Activated CD4-positive, CD25-positive, alpha-beta regulatory T cell treated with anti-CD3 and anti-CD28 coated beads, Interleukin-2, amount 50 U/mL, for 72 hours (primary cell): Measurements from ENCODE around the gene CACNA1B.

Experiments
- DNase-seq: peaks from one replicate; pipeline ENCODE4 v3.0.0; 2021

Gene CACNA1B

DNA sequence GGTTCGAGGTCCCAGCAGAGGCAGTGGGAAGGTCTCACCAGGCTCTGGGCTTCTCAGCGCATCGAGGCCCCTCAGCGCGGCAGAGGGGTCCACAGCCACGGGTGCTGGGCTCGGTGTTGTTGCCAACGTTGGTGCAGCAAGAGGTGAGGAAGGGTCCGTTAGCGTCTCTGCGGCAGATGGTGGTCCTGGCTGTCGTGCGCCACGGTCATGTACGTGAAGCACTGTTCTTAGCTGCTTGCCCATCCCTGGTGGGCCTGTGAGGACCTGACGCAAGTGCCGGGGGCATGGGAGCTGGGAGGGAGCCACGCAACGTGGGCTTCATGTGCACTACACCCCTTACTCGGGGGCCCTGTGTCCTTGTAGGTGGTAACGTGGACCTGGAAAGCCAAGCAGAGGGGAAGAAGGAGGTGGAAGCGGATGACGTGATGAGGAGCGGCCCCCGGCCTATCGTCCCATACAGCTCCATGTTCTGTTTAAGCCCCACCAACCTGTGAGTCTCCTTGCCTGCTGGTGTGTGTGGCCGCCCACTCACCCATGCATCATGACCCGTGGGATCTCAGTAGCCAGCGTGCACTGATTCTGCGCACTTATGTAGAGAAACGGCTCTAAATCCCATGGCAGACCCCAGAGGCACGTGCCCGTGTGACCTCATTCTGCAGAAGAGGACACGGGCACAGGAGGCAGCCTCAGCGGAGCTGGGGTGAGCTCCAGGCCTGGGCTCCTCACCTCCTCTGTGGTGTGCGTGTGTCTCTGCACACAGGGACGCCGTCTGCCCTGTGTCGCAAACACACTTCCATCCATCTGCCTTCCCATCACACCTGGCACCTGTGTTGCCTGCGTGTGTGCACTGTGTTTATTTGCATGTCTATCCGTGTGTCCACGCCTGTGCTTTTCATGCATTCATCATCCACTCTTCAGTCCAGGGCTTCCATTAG, 166.1 kb downstream of the CACNA1B start:
- DNase-seq: no peak

DNA sequence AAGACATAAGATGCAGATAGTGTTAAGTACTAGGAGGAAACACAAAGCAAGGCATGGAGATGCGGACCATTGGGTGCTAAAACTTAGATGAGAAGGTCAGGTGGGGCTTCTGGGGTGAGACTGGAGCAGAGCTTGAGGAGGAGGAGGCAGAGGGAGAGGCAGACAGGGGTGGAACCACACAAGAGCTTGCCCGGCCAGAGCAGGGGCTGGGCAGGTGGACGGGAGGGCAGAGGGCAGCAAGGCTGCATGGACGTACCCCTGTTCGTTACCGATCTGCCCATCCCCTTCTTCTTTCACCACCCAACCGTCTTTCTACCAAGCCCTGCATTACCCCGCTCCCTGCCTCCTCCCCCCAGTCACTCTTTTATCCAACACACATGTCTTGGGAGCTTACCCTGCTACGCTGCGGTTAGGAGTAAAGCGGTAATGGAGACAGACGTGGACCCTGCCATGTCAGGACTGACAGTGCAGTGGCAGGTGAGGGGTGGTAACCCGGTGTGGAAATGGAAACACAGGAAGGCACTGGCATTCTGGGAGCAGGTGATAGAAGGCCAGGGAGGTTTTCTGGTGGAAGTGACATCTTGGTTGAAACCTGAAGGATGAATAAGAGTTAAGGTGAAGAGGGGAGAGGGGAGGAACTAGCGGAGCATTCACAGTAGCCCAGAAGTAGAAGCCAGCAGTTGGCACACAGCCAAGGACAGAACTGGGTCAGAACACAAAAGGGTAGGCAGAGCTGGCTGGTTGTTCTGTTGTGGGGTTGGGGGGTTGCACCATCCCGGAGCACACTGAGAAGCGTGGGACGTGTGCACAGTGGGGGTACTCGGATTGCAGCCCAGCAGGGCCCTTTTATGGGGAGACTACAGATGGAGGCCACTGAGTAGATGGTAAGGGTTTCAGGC, 167.2 kb downstream of the CACNA1B start:
- DNase-seq: no peak

DNA sequence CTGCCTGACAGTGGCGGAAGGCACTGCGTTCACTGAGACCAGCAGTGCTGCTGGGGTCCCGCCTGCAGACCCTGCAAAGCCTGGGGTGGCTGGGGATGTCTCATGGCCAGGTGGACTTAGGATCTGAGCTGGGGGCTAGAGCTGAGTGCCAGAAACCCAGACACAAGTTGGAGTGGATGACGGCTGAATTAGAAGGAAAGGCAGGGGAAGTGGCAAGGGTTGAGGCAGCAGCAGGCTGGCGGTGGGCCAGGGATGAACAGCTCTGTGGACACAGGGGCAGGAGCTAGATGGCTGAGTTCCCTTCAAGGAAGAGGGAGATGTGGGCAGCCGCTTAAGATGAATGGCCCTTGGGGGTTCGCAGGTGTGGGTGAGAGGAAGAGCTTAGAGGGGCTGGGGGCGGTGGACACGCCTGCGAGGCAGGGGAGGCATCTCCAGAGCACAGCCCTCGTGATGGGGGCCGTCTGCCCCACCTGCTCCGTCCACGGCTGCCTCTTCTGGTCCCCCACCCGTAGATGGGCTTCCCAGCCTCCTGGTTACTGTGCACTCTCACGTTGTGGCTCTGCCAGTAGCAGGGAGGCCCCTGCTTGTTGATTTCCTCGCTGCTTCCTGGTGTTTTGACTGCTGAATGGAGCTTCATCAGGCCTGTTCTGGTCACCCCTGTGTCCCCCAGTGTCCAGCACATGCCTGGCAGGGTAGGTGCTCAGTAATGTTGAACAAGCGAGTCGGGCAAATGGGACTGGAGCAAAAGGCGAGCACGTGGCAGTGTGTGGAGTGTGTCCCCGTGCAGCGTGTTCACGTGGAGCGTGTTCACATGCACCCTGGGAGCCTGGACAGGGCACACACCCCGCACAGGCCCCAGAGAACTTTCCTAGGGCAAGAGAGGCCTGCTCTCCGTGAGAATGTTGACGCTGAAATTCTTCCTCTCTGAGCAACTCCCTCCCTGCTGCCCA, 168.2 kb downstream of the CACNA1B start:
- no peak for DNase-seq

DNA sequence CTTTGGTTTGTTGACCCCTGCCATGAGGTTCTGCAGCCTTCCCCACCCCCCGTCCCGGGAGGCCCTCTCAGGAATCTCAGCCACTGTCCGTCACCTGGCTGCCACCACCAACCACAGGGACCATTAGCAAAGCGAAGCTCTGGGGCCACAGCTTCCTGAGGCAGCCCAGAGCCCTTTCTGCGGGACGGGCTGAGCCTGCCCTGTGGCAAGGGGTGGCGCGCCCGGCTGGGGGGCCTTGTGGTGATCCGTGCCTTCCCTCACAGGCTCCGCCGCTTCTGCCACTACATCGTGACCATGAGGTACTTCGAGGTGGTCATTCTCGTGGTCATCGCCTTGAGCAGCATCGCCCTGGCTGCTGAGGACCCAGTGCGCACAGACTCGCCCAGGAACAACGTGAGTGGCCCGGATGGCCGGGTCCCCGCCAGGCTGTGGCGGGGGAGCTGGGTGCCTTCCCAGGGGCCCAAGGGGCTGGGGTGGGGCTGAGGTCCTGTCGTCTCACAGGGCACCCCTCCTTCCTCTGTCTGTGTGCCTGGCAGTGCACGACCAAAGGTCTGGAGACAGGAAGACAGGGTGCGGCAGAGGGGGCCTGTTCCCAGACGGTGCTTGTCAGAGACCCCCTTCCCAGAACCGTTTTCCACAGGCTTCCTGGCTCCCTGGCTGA, 169.2 kb downstream of the CACNA1B start:
- no peak for DNase-seq

DNA sequence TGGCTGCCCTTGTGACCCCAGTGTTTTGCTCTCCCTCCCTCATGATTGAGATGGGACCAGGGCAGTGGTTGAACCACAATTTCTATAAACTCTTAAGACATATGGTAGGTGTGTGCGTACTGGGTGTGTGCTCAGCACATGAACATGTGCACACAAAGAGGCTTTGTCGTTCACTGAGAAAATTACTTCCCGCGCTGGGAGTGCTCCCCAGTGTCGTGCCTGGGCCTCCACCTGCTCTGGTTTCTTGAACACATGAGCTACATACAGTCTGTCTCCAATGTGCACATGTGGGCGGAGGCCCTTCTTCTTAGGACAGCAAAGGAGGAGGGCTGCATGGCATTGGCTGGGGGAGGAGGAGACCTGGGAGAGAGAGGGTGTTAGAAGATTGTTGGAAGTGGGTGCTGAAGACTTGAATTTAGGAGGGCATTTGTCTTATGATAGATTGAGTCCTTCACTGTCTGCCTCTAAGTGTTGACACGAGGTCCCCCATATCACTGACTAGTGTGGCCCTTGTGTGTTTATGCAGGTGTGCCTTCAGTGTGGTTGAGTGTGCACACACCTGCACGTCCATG, 170.0 kb downstream of the CACNA1B start:
- DNase-seq: no peak

DNA sequence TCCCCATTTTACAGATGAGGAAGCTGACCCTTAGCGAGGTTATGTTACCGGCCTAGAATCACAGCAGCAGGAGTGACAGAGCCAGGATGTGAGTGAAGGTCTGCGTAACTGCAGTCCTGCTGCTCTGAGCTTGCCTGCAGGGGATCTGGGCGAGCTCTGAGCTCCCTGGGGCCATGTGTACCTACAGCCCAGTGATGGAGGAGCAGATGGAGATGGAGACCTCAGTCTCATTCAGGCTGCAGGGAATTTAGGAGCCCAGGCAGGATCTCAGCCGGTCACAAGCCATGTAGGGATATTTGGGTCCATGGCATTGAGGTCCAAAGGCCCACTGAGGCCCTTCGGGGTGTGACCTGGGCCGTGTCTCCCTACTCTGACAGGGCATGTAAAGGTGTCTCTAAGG, 170.6 kb downstream of the CACNA1B start:
- no peak for DNase-seq

DNA sequence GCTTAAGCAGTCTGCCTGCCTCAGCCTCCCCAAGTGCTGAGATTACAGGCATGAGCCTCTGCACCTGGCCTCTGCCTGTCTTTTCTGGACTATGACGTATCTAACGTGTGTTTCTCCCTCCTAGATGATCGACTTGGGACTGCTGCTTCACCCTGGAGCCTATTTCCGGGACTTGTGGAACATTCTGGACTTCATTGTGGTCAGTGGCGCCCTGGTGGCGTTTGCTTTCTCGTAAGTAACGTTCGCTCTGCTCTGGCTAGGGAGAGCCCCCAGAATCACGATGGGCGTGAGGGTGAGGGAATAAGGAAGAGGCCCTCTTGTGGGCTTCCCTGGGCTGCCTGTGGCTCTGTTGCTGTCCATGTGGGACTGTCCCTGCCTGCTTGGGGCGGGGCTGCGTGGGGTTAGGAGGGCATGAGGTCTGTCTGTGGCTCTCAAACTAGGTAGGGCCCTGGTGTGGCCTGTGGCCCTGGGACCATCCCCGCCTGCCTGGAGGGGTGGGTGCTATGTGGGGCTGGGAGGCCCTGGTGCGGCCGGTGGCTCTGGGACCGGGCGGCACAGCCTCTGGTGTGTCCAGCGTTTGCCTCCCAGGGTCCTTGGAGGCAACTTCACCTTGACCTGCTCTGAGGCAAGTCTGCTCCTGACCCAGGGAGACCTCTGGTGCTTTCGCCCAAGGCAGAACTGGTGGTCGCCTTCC, 171.7 kb downstream of the CACNA1B start:
- DNase-seq: no peak

DNA sequence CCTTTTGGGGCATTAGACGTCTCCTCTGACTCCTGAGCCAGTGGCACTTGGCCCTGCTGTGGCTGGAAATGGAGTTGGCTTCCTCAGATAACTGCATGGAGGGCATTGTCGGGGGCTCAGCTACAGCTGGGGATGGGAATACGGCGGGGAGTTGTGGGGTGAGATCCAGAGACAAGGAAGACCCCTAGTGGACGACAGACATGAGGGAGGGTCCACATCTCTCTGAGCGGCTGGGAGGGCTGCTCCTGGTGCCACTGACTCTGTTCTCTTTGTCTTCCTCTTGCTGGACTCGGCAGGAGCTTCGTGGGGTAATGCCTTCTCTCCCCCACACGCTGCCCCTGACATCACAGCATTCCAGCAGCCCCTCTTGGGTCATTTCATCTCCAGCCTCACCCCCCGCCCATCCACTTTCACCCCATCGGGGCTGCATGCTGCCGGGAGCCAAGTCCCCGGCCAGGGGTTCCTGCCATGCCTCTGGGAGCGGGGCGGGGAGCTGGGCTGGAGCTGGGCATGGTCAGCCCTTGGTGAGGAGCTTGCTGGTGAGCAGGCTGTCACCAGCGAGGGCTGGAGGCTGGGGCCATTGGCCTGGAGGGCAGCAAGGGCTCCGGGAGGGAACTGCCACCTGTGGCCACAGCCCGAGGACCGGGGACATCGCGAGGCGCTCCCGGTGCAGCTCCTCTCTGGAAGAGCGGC, 172.3 kb downstream of the CACNA1B start:
- DNase-seq: no peak

DNA sequence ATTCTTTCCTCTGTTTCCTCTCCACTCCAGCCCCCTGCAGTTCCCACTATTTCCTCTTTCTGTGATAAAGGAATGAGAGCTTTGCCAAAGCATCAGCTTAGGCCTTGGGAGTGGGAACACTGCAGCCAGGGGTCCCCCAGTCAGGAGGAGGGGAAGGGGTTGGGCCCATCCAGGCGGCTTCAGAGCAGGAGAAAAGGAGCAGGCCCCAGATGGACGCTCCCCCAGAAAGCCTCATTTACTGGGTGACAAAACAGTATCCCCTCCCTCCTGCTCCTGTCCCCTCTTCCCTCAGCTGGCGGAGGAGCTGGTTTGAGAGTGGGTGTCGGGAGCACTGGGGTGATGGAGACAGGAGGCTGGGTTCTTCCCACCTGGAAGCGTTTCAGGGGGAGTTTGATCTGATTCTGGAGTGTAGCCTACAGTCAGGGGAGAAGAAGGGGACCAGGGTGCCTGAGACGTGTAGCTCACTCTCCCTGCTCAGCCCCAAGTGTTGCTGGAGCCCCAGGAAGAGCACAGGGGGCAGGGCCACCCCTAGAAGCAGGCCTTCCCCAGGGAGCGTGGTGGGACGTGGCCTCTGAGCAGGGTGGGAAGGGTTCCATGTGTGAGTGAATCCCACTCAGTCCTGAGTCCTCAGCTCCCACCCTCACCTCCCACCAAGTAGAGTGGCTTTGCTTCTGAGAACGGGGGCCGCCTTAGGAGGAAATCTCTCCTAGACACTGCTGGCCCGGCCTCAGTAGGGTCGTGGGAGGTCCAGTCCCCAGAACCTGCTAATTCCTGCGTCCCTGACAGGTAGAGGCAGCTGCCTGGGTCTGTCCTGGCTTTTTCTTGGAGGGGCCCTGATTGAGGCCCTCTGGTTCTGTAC, 173.1 kb downstream of the CACNA1B start:
- no peak for DNase-seq

DNA sequence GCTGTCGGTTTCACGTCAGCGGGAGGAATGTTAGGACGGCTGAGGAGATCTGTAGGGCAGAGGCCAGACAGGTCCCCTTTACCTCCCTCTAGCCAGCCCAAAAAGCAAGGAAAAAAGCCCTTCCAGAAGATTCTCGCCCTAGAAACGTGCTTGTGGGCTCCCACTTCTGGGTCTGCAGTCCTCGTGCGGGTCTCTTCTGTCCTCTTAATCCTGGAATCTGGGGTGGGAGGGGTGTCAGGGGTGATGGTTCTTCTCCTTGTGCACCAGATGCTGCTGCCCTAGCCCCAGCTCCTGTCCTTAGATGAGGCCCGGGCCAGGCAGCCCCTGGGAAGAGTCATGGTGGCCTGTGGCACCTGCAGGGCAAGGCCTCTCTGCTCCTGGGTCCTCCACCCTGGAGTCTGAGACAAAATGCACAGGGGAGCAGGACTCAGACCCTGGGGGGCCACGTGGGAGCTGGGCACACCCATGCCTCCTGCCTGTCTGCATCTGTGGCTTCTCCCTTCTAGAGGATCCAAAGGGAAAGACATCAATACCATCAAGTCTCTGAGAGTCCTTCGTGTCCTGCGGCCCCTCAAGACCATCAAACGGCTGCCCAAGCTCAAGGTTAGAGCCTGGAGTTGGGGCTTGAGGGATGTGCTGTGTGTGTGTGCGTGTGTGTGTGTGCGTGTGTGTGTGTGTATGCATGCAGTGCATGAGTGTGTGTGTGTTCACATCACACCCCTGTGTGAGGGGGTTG, 174.2 kb downstream of the CACNA1B start:
- DNase-seq: no peak

DNA sequence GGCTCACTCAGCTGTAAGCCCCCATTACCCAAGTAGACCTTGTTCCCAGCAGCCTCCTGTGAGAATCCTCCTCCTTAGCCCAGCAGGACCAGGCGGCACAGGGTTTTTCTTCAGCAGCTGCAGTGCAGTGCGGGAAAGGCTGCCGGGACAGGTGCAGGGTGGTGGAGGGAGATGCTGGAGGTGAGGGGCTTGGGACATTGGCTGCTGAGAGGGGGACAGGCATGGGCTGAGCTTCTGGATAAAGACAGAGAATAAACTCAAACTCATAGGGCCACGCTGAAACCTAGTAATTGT, 174.7 kb downstream of the CACNA1B start:
- no peak for DNase-seq

DNA sequence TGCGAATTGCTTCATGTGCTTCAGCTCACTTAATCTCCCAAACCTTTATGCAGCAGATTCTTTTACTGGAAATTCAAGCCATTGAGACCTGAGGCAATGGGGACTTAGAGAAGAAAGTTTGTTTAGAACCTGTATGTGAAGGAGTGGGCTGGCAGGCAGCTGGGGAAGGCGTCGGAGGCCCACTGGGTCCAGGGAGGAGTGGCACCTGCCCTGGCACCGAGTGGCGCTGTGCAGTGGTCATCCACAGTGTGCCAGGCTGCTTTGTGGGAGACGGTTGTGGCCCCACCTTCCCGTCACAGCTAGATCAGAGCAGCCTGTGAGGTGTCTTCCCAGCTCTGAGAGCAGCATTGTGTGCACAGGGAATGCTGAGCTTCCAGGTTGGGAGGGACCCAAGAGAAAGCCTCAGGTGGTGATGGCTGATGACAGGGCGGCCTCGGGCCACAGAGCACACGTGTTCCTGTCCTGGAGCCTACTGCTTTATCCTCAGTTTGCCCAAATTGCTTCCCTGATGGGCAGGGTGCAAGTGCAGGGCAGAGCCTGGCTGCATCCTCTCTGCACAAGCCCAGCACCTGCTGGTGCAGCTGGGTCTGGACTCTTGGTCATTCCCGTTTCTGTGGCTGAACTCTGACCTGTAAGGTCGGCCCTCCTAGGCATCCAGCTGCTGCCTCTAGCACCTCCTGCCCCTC, 175.2 kb downstream of the CACNA1B start:
- DNase-seq: no peak

DNA sequence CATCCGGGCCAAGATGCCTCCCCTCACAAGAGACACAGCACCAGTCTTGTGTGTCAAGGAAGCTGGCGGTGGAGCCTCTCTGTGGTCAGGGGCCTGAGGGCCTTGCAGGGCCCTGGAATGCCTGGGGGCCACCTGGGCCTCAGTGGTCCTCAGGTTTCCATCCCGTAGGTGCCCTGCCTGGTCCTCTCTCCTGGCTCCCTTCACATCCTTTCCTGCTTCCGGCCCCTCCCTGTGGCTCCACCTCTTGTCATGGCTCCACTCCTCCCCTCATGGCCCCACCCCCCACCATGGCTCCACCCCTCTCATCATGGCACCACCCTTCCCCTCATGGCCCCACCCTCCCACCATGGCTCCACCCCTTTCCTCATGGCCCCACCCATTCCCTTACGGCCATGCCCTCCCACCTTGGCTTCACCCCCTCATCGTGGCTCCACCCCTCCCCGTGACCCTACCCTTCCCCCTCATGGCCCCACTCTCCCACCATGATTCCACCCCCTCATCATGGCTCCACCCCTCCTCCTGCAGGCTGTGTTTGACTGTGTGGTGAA, 175.8 kb downstream of the CACNA1B start:
- DNase-seq: no peak

DNA sequence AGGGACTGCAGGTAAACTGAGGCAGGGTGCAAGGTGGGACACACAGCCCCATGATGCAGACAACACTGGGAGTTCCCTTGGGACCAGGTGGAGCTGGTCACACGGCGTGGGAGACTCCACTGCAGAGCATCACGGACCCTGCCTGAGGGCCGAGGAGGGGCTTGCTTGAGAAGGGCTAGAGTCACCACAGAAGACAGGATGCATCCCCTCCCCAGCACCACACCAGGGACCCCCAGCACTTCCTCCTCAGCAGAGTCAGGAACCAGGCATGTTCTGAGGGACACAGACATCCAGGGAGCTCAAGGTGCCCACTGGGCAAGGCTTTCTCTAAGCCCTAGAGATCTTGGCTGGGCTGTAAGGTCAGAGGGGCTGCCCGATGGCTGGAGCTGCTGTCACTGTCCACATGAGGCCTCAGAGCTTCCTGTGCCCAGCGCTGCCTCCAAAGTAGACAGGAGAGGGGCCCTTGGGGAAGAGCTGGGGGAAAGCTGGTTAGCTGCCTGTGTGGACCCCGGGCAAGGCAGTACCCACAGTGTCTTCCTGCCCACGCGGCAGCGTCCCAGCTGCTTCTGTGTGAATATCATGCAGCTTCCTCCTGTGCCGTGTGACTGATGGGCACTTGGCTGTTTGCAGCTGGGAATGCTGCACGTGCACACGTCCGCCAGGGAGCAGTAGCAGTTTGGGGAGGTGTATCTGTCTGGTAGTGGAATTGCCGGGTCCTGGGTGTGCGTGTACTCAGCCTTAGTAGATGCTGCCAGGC, 176.6 kb downstream of the CACNA1B start:
- no peak for DNase-seq

DNA sequence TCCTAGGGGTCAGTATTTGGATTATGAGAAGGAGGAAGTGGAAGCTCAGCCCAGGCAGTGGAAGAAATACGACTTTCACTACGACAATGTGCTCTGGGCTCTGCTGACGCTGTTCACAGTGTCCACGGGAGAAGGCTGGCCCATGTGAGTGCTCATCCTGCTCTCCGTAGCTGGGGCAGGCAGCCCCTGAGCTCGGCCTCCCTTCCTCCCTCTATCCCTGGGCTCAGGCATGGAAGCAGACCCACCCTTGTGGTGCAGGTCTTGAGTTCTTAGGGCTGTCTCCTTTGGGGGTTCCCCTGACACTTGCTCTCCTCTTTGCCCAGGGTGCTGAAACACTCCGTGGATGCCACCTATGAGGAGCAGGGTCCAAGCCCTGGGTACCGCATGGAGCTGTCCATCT, 180.1 kb downstream of the CACNA1B start:
- peak; percentile 15 for DNase-seq

DNA sequence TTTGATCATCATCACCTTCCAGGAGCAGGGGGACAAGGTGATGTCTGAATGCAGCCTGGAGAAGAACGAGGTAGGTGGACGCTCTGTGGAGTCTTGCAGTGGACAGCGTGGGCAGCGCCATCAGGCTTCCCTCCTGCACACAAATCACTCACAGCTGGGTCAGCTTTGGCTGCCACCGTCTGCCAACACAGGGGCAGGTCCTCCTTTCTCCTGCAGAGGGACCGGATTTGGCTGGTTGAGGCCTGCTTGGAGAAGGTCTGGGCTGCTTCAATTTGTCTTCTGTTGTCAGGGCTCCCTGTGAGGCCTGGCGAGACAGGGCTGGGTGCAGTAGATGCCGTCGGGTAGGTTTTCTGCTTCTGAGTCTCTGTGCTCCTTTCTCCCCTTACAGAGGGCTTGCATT, 180.6 kb downstream of the CACNA1B start:
- DNase-seq: no peak

DNA sequence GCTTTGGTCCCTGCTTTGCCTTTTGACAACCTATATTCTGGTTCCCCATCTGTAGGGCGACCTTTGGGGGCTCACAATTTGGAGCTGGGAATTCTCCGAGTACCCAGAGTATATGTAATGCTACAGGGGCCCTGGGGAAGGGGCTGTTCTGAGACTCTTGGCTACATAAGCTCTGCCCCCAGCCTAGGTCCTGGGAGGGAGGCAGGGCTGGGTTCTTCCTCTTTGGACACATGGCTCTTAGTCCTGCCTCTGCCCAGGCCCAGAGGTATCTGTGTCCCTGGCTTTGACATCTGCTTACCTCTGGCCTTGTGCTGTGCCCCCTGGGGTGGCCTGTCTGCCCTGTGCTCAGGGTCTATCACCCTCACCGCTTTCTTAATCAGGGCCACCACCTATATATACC, 181.6 kb downstream of the CACNA1B start:
- DNase-seq: no peak
